Activated CD8-positive, alpha-beta memory T cell treated with anti-CD3 and anti-CD28 coated beads for 24 hours (primary cell): ENCODE data around the gene FAM111B.
A peak's percentile ranks its signal among the peaks of the same experiment; 100 is the strongest.
"Not testable (repeated sequence)": the region's sequence is repeated elsewhere in the genome, so short reads cannot be mapped to it uniquely, and the experiment has no call there.

ENCODE experiments used
- DNase-seq: peaks from one replicate; pipeline ENCODE4 v3.0.0-alpha.2; 2020

The FAM111B gene

GRCh38 chr11:59102259-59102765, 4.7 kb upstream of the FAM111B start:
- DNase-seq: peak; percentile 73

GRCh38 chr11:59107721-59108120, 684 bp downstream of the FAM111B start:
- peak; percentile 57 for DNase-seq

GRCh38 chr11:59112494-59112893, 5.5 kb downstream of the FAM111B start:
- DNase-seq: no peak

- DNase-seq: no peak
Observed at GRCh38 chr11:59114344-59114743, 7.3 kb downstream of the FAM111B start.

GRCh38 chr11:59115553-59115952, 8.5 kb downstream of the FAM111B start:
- no peak for DNase-seq

GRCh38 chr11:59117774-59118173, 10.7 kb downstream of the FAM111B start:
- DNase-seq: no peak

GRCh38 chr11:59119826-59120225, 12.8 kb downstream of the FAM111B start:
- DNase-seq: no peak

GRCh38 chr11:59135648-59136461, 28.8 kb downstream of the FAM111B start:
- DNase-seq: peak; percentile 98

- DNase-seq: not testable (repeated sequence)
Observed at GRCh38 chr11:59136551-59136950, 29.5 kb downstream of the FAM111B start.

GRCh38 chr11:59137190-59137589, 30.2 kb downstream of the FAM111B start:
- no peak for DNase-seq

- DNase-seq: no peak
Observed at GRCh38 chr11:59138643-59139042, 31.6 kb downstream of the FAM111B start.

- DNase-seq: no peak
Observed at GRCh38 chr11:59141191-59141590, 34.2 kb downstream of the FAM111B start.

GRCh38 chr11:59141673-59142460, 34.8 kb downstream of the FAM111B start:
- no peak for DNase-seq

GRCh38 chr11:59142530-59143507, 35.8 kb downstream of the FAM111B start, which contains the start of gene FAM111A:
FAM111A (plus strand) TSS chr11:59142856; CDS start chr11:59148873, 6,017 bp downstream.
- peak; percentile 90 for DNase-seq

GRCh38 chr11:59144096-59144495, 37.1 kb downstream of the FAM111B start:
- no peak for DNase-seq

- peak; percentile 84 for DNase-seq
Observed at GRCh38 chr11:59144579-59145345, 37.7 kb downstream of the FAM111B start.

GRCh38 chr11:59145534-59145933, 38.5 kb downstream of the FAM111B start:
- no peak for DNase-seq

- no peak for DNase-seq
Observed at GRCh38 chr11:59151761-59152160, 44.7 kb downstream of the FAM111B start.

GRCh38 chr11:59152312-59152951, 45.4 kb downstream of the FAM111B start:
- no peak for DNase-seq

GRCh38 chr11:59154610-59155009, 47.6 kb downstream of the FAM111B start:
- no peak for DNase-seq

- DNase-seq: no peak
Observed at GRCh38 chr11:59157433-59157832, 50.4 kb downstream of the FAM111B start.
